HG03469 (cell line): ENCODE data around the gene MMP14.
"Not testable (repeated sequence)": the region's sequence is repeated elsewhere in the genome, so short reads cannot be mapped to it uniquely, and the experiment has no call there.

Experiments used
- ATAC-seq: cut with Tn5 transposase; IDR thresholded peaks from one replicate; pipeline ENCODE4 v1.9.1; 2021; ENCODE audit warnings: mild to moderate bottlenecking, moderate library complexity, moderate number of reproducible peaks; ENCODE audit not compliant: unreplicated experiment

The MMP14 gene

GRCh38 chr14:22814373-22814772 is 22.0 kb upstream of the MMP14 start:
- ATAC-seq = no peak

GRCh38 chr14:22814941-22815713 is 21.3 kb upstream of the MMP14 start, which contains the start of gene SLC7A7:
SLC7A7 (minus strand) TSS chr14:22815435; CDS start chr14:22813398, 2,037 bp downstream.
- ATAC-seq = no peak

- ATAC-seq = no peak
Observed at GRCh38 chr14:22819151-22819988, 17.0 kb upstream of the MMP14 start.

GRCh38 chr14:22820731-22821130 is 15.7 kb upstream of the MMP14 start:
- no peak for ATAC-seq

GRCh38 chr14:22821193-22822015 is 15.0 kb upstream of the MMP14 start:
- no peak for ATAC-seq

- ATAC-seq = no peak
Observed at GRCh38 chr14:22822016-22822570, 14.3 kb upstream of the MMP14 start.

- ATAC-seq = no peak
Observed at GRCh38 chr14:22822571-22823098, 13.8 kb upstream of the MMP14 start.

- ATAC-seq = no peak
Observed at GRCh38 chr14:22824711-22825359, 11.6 kb upstream of the MMP14 start.

GRCh38 chr14:22829076-22829660 is 7.2 kb upstream of the MMP14 start:
- not testable (repeated sequence) for ATAC-seq

- peak; percentile 64 for ATAC-seq
Observed at GRCh38 chr14:22829661-22830442, 6.5 kb upstream of the MMP14 start, which contains the start of gene MRPL52. MRPL52 (plus strand) TSS chr14:22829887; CDS start chr14:22829913, 26 bp downstream.

GRCh38 chr14:22830443-22831010 is 5.9 kb upstream of the MMP14 start:
- no peak for ATAC-seq

- ATAC-seq = no peak
Observed at GRCh38 chr14:22835505-22835904, 880 bp upstream of the MMP14 start.

- ATAC-seq = no peak
Observed at GRCh38 chr14:22837114-22837749, 847 bp downstream of the MMP14 start.

- no peak for ATAC-seq
Observed at GRCh38 chr14:22837750-22838538, 1.6 kb downstream of the MMP14 start.

GRCh38 chr14:22838631-22839041 is 2.3 kb downstream of the MMP14 start:
- no peak for ATAC-seq

- ATAC-seq = no peak
Observed at GRCh38 chr14:22839159-22839779, 2.9 kb downstream of the MMP14 start.

GRCh38 chr14:22841311-22841710 is 4.9 kb downstream of the MMP14 start:
- ATAC-seq = no peak
